ENCODE data around the gene UGT1A9. TPM values are rescaled to one million over a fixed set of nuclear protein-coding genes. Genes with fewer than 3 reads are reported as not detected.

Gene UGT1A9
- polyA plus RNA-seq, 1 of the 3 experiments (the other 2 are of a cell fraction): not detected

- Histone ChIP-seq H2AFZ (ENCODE audit: low read depth) (no peak overlapping the region), H3K27me3 (ENCODE audit: insufficient read depth) (no peaks in the 10 kb centered on the region), H3K4me1 (ENCODE audit: control insufficient read depth in 1 of 2, insufficient read depth in 2 of 2, low read depth in 1 of 2, low read length in 1 of 2) (no peaks in the 10 kb centered on the region), H3K79me2 (ENCODE audit: insufficient read depth) (no peaks in the 10 kb centered on the region), H3K27ac (ENCODE audit: low read depth in 2 of 2, low read length in 1 of 2) (no peak overlapping the region), H3K4me2 (no peak overlapping the region), H3K9ac (no peak overlapping the region), H3K9me3 (no peaks in the 10 kb centered on the region), H3K9me2 (no peaks in the 10 kb centered on the region), H4K20me1 (ENCODE audit: insufficient read depth) (no peaks in the 10 kb centered on the region), H3K36me3 (replicated peaks in 1 of 2; ENCODE audit: control insufficient read depth in 1 of 2, insufficient read depth in 2 of 2, low read length in 1 of 2) (no peaks in the 10 kb centered on the region), H3F3A (replicated peaks; ENCODE audit: insufficient read depth) (no peaks in the 10 kb centered on the region), H3K4me3 (ENCODE audit: low read depth in 2 of 2, low read length in 1 of 2) (no peak overlapping the region)
- POLR2A ChIA-PET: no interaction called here
- WGBS (ENCODE audit: low lambda C conversion rate): 74% methylated on average over 3 of the region's 4 CpGs
- CTCF ChIA-PET: interaction anchor here (1.0 kb wide), 1 partner anchor 162 kb away, joined by 3 read pairs; the partner anchor contains the start of gene UGT1A8
- no peak for DNase-seq
- TF ChIP-seq POLR2AphosphoS5 (IDR thresholded peaks at IDR 0.05; ENCODE audit: low read depth, low read length) (no peak), SIN3A (IDR thresholded peaks at IDR 0.05; ENCODE audit: borderline replicate concordance, low read depth, low read length) (no peak), ELF1 (IDR thresholded peaks at IDR 0.05) (no peak), PBX3 (IDR thresholded peaks at IDR 0.05) (no peak), FOXM1 (IDR thresholded peaks at IDR 0.05; ENCODE audit: low read depth) (no peak), USF2 (IDR thresholded peaks at IDR 0.05; ENCODE audit: borderline replicate concordance, low read depth, low read length) (no peak), RCOR1 (IDR thresholded peaks at IDR 0.05; ENCODE audit: low read length) (no peak)
Observed at GRCh38 chr2:233779722-233780121, 108.0 kb downstream of the UGT1A9 start.

GRCh38 chr2:233780771-233781170 is 109.1 kb downstream of the UGT1A9 start:
- Histone ChIP-seq H3K36me3 (replicated peaks in 1 of 2; ENCODE audit: control insufficient read depth in 1 of 2, insufficient read depth in 2 of 2, low read length in 1 of 2) (no peaks in the 10 kb centered on the region), H3K27ac (ENCODE audit: low read depth in 2 of 2, low read length in 1 of 2) (no peak overlapping the region), H3K4me1 (ENCODE audit: control insufficient read depth in 1 of 2, insufficient read depth in 2 of 2, low read depth in 1 of 2, low read length in 1 of 2) (no peaks in the 10 kb centered on the region), H3K27me3 (ENCODE audit: insufficient read depth) (no peaks in the 10 kb centered on the region), H3K79me2 (ENCODE audit: insufficient read depth) (no peaks in the 10 kb centered on the region), H3K4me3 (ENCODE audit: low read depth in 2 of 2, low read length in 1 of 2) (no peak overlapping the region), H3K4me2 (no peak overlapping the region), H3K9me3 (no peaks in the 10 kb centered on the region), H3F3A (replicated peaks; ENCODE audit: insufficient read depth) (no peaks in the 10 kb centered on the region), H4K20me1 (ENCODE audit: insufficient read depth) (no peaks in the 10 kb centered on the region), H3K9ac (no peak overlapping the region), H2AFZ (ENCODE audit: low read depth) (no peak overlapping the region), H3K9me2 (no peaks in the 10 kb centered on the region)
- 43% methylated on average over 4 of the region's 4 CpGs for WGBS (ENCODE audit: low lambda C conversion rate)
- POLR2A ChIA-PET: no interaction called here
- no peak for DNase-seq
- CTCF ChIA-PET: no interaction called here
- no peak for TF ChIP-seq JUND (IDR thresholded peaks at IDR 0.05)
- no peak for TF ChIP-seq GABPA (IDR thresholded peaks at IDR 0.05; ENCODE audit: low read depth)

GRCh38 chr2:233789554-233789953 is 117.9 kb downstream of the UGT1A9 start:
- H3K9me2 ChIP-seq: no peaks in the 10 kb centered on the region
- ChIA-PET CTCF (no interaction called here), POLR2A (no interaction called here)
- H3K27me3 ChIP-seq (ENCODE audit: insufficient read depth): no peaks in the 10 kb centered on the region
- H3K36me3 ChIP-seq (replicated peaks in 1 of 2; ENCODE audit: control insufficient read depth in 1 of 2, insufficient read depth in 2 of 2, low read length in 1 of 2): no peaks in the 10 kb centered on the region
- TF ChIP-seq USF2 (IDR thresholded peaks at IDR 0.05; ENCODE audit: borderline replicate concordance, low read depth, low read length): no peak
- no peak for TF ChIP-seq RCOR1 (IDR thresholded peaks at IDR 0.05; ENCODE audit: low read length)
- TF ChIP-seq POLR2AphosphoS5 (IDR thresholded peaks at IDR 0.05; ENCODE audit: low read depth, low read length): no peak
- TF ChIP-seq MXI1 (IDR thresholded peaks at IDR 0.05; ENCODE audit: low read depth, low read length): no peak
- no peak for TF ChIP-seq ELF1 (IDR thresholded peaks at IDR 0.05)
- TF ChIP-seq GABPA (IDR thresholded peaks at IDR 0.05; ENCODE audit: low read depth): no peak
- no peak for TF ChIP-seq SMC3 (IDR thresholded peaks at IDR 0.05; ENCODE audit: low read depth, low read length)
- no peak for TF ChIP-seq MAX (IDR thresholded peaks at IDR 0.05; ENCODE audit: low read depth)
- TF ChIP-seq TAF1 (IDR thresholded peaks at IDR 0.05; ENCODE audit: borderline replicate concordance, low read depth, low read length): no peak
- TF ChIP-seq USF1 (IDR thresholded peaks at IDR 0.05; ENCODE audit: borderline replicate concordance, low read depth): no peak
- TF ChIP-seq RFX5 (IDR thresholded peaks at IDR 0.05; ENCODE audit: low read length): no peak
- no peak overlapping the region for H2AFZ ChIP-seq (ENCODE audit: low read depth)
- 60% methylated on average over 3 of the region's 7 CpGs for WGBS (ENCODE audit: low lambda C conversion rate)
- H3K4me3 ChIP-seq (ENCODE audit: low read depth in 2 of 2, low read length in 1 of 2): no peak overlapping the region
- H3K27ac ChIP-seq (ENCODE audit: low read depth in 2 of 2, low read length in 1 of 2): no peak overlapping the region
- H4K20me1 ChIP-seq (ENCODE audit: insufficient read depth): no peaks in the 10 kb centered on the region
- H3K79me2 ChIP-seq (ENCODE audit: insufficient read depth): no peaks in the 10 kb centered on the region
- no peaks in the 10 kb centered on the region for H3K9me3 ChIP-seq
- no peak for DNase-seq
- H3K4me1 ChIP-seq (ENCODE audit: control insufficient read depth in 1 of 2, insufficient read depth in 2 of 2, low read depth in 1 of 2, low read length in 1 of 2): no peaks in the 10 kb centered on the region
- no peaks in the 10 kb centered on the region for H3F3A ChIP-seq (replicated peaks; ENCODE audit: insufficient read depth)
- H3K4me2 ChIP-seq: no peak overlapping the region
- no peak overlapping the region for H3K9ac ChIP-seq
